Tibial nerve (tissue), 4 donors: ENCODE data around the gene AKAP7.

Experiments used
- CTCF ChIP-seq, 5 experiments: fragments of 200-600 bp in 3 of 5; fragments of 450-650 bp in 2 of 5; sonication (generic) in 3 of 5; IDR thresholded peaks; one replicate each; pipeline ENCODE4 v1.5.1; 2016 to 2019; ENCODE audit warnings: antibody characterized with exemption in 5 of 5, mild to moderate bottlenecking in 3 of 5, moderate library complexity in 2 of 5
- EP300 ChIP-seq, 2 donors: sonication (generic); formaldehyde crosslinking; IDR thresholded peaks; one replicate each; pipeline ENCODE4 v1.6.1; 2017; ENCODE audit warnings: antibody characterized with exemption in 2 of 2, mild to moderate bottlenecking in 1 of 2

GRCh38 chr6:131124336-131125071 lies 10.8 kb upstream of the AKAP7 start:
- no peak for TF ChIP-seq CTCF (IDR thresholded peaks at IDR 0.05)
- TF ChIP-seq EP300 (IDR thresholded peaks at IDR 0.05): no peak
